H1 (cell line): ENCODE results near the gene LZTFL1. TPM values are rescaled to one million over a fixed set of nuclear protein-coding genes. Genes with fewer than 3 reads are reported as not detected.

Source experiments
- CTCF ChIA-PET: fragments of 300-600 bp; sonication (Branson Sonifier 250); formaldehyde crosslinking; loops from one replicate; lab custom pipeline; 2021; ENCODE audit not compliant: partially characterized antibody; lab: Charles Lee
- POLR2A ChIA-PET: fragments of 300-600 bp; sonication (Branson Sonifier 250); formaldehyde crosslinking; loops from one replicate; lab custom pipeline; 2021; ENCODE audit warnings: inconsistent platforms; ENCODE audit not compliant: partially characterized antibody; lab: Charles Lee
- DNase-seq, 2 experiments: peaks; one replicate each; pipeline versions ENCODE4 v3.0.0 to v3.0.0-alpha.2; 2010 to 2022; ENCODE audit warnings: low spot score in 2 of 2, low read depth in 1 of 2, mixed read lengths in 1 of 2
- FAIRE-seq: peaks from 2 replicates; lab custom pipeline; 2011; peaks lifted over from hg19 to GRCh38; lab: Jason Lieb, UNC
- H2AFZ ChIP-seq: 2 replicates; pipeline ENCODE4 v1.8.1; 2012; ENCODE audit warnings: low read length, inconsistent platforms
- H2AK5ac ChIP-seq: 2 replicates; pipeline ENCODE4 v1.6.1; 2013; ENCODE audit warnings: low read depth, low read length
- H2BK120ac ChIP-seq: replicated peaks from 2 replicates; pipeline ENCODE3; 2013; ENCODE audit warnings: low read depth, low read length, inconsistent platforms
- H2BK12ac ChIP-seq: 2 replicates; pipeline ENCODE4 v1.6.1; 2013; ENCODE audit warnings: low read depth, low read length
- H2BK15ac ChIP-seq: 2 replicates; pipeline ENCODE4 v1.6.1; 2013; ENCODE audit warnings: low read length
- H2BK20ac ChIP-seq: 2 replicates; pipeline ENCODE4 v1.6.1; 2013; ENCODE audit warnings: low read length
- H2BK5ac ChIP-seq: 2 replicates; pipeline ENCODE4 v1.6.1; 2013; ENCODE audit warnings: low read depth, low read length
- H3K14ac ChIP-seq: 2 replicates; pipeline ENCODE4 v1.6.1; 2013; ENCODE audit warnings: inconsistent platforms; ENCODE audit not compliant: insufficient read length
- H3K18ac ChIP-seq: 2 replicates; pipeline ENCODE4 v1.6.1; 2013; ENCODE audit warnings: low read length; ENCODE audit errors: extremely low read depth
- H3K23ac ChIP-seq: 2 replicates; pipeline ENCODE4 v1.6.1; 2013; ENCODE audit warnings: inconsistent platforms; ENCODE audit not compliant: insufficient read length
- H3K23me2 ChIP-seq: 2 replicates; pipeline ENCODE4 v1.6.1; 2013; ENCODE audit warnings: low read depth, low read length
- H3K27ac ChIP-seq: 2 replicates; pipeline ENCODE4 v1.6.1; 2011; ENCODE audit warnings: low read depth, low read length, inconsistent platforms
- H3K27me3 ChIP-seq, 4 experiments: replicated peaks in 1 of 4; 1 replicate in 1 of 4; 2 replicates in 3 of 4; pipeline versions ENCODE4 v1.6.1 to v1.8.1; 2011 to 2013; ENCODE audit warnings: low read length in 3 of 4, mild to moderate bottlenecking in 3 of 4, inconsistent platforms in 2 of 4, mixed read lengths in 2 of 4, moderate library complexity in 1 of 4; ENCODE audit not compliant: control insufficient read depth in 3 of 4, insufficient read depth in 3 of 4; ENCODE audit errors: extremely low read depth in 1 of 4
- H3K36me3 ChIP-seq, 4 experiments: 2 replicates each; pipeline versions ENCODE4 v1.6.1 to v1.8.1; 2011 to 2013; ENCODE audit warnings: mild to moderate bottlenecking in 4 of 4, low read length in 3 of 4, moderate library complexity in 2 of 4, control low read depth in 1 of 4, inconsistent platforms in 1 of 4; ENCODE audit not compliant: insufficient read depth in 4 of 4, control insufficient read depth in 2 of 4
- H3K4ac ChIP-seq: replicated peaks from 2 replicates; pipeline ENCODE3; 2013; ENCODE audit warnings: low read length, low read depth, mixed read lengths, inconsistent platforms; ENCODE audit not compliant: insufficient read length
- H3K4me1 ChIP-seq, 4 experiments: replicated peaks in 1 of 4; 1 replicate in 1 of 4; 2 replicates in 3 of 4; pipeline versions ENCODE4 v1.6.1 to v1.8.1; 2011 to 2013; ENCODE audit warnings: low read length in 3 of 4, inconsistent platforms in 2 of 4, mixed read lengths in 1 of 4; ENCODE audit not compliant: insufficient read depth in 4 of 4, control insufficient read depth in 3 of 4
- H3K4me2 ChIP-seq, 2 experiments: 2 replicates each; pipeline versions ENCODE4 v1.6.1 to v1.8.1; 2011 to 2013; ENCODE audit warnings: low read depth in 2 of 2, low read length in 2 of 2, control low read depth in 1 of 2, inconsistent platforms in 1 of 2, mild to moderate bottlenecking in 1 of 2; ENCODE audit not compliant: insufficient read depth in 1 of 2
- H3K4me3 ChIP-seq, 4 experiments: fragments of 200-600, 300-600 bp in 1 of 4; sonication (generic), shearing (Covaris generic), sonication (Bioruptor Twin) in 1 of 4; 2 replicates each; pipeline versions ENCODE4 v1.5.1 to v1.8.1; 2011 to 2016; ENCODE audit warnings: low read length in 4 of 4, low read depth in 3 of 4, control low read depth in 2 of 4, inconsistent platforms in 2 of 4, mild to moderate bottlenecking in 2 of 4, mixed read lengths in 1 of 4, moderate library complexity in 1 of 4; ENCODE audit not compliant: insufficient read depth in 2 of 4; ENCODE audit errors: extremely low read depth in 1 of 4
- H3K56ac ChIP-seq: replicated peaks from 2 replicates; pipeline ENCODE3; 2013; ENCODE audit warnings: low read depth, mild to moderate bottlenecking, mixed read lengths, low read length, inconsistent platforms; ENCODE audit not compliant: insufficient read length
- H3K79me1 ChIP-seq: 2 replicates; pipeline ENCODE4 v1.6.1; 2013; ENCODE audit warnings: low read depth, low read length, control low read depth
- H3K79me2 ChIP-seq, 2 experiments: 2 replicates each; pipeline versions ENCODE4 v1.6.1 to v1.8.1; 2012 to 2013; ENCODE audit warnings: low read length in 2 of 2, mild to moderate bottlenecking in 2 of 2, inconsistent platforms in 1 of 2; ENCODE audit not compliant: insufficient read depth in 2 of 2, control insufficient read depth in 1 of 2
- H3K9ac ChIP-seq, 4 experiments: replicated peaks in 1 of 4; 1 replicate in 1 of 4; 2 replicates in 3 of 4; pipeline versions ENCODE4 v1.6.1 to v1.8.1; 2011 to 2013; ENCODE audit warnings: low read depth in 3 of 4, low read length in 3 of 4, control low read depth in 2 of 4, mild to moderate bottlenecking in 2 of 4, moderate library complexity in 2 of 4, inconsistent platforms in 1 of 4; ENCODE audit errors: extremely low read depth in 1 of 4
- H3K9me3 ChIP-seq, 2 experiments: 2 replicates each; pipeline versions ENCODE4 v1.6.1 to v1.8.1; 2012 to 2013; ENCODE audit warnings: mild to moderate bottlenecking in 2 of 2, moderate library complexity in 2 of 2, control low read depth in 1 of 2, inconsistent platforms in 1 of 2, low read depth in 1 of 2, low read length in 1 of 2, mixed read lengths in 1 of 2; ENCODE audit not compliant: insufficient read depth in 2 of 2
- H4K20me1 ChIP-seq, 2 experiments: replicated peaks in 1 of 2; 2 replicates each; pipeline versions ENCODE3 to v1.8.1; 2011 to 2013; ENCODE audit warnings: inconsistent platforms in 2 of 2, low read length in 2 of 2, mild to moderate bottlenecking in 1 of 2; ENCODE audit not compliant: insufficient read depth in 2 of 2, control insufficient read depth in 1 of 2
- H4K5ac ChIP-seq: 2 replicates; pipeline ENCODE4 v1.6.1; 2013; ENCODE audit warnings: low read length, low read depth, mixed read lengths, inconsistent platforms; ENCODE audit not compliant: insufficient read length
- H4K8ac ChIP-seq: 2 replicates; pipeline ENCODE4 v1.8.0; 2013; ENCODE audit warnings: mild to moderate bottlenecking, moderate library complexity, low read length, inconsistent platforms; ENCODE audit not compliant: insufficient read depth; ENCODE audit errors: extremely low read depth
- H4K91ac ChIP-seq: replicated peaks from 2 replicates; pipeline ENCODE3; 2013; ENCODE audit warnings: low read length, mixed read lengths, inconsistent platforms; ENCODE audit not compliant: insufficient read length
- WGBS, 2 experiments: shearing (Covaris generic) in 1 of 2; methylation state at CpG; one replicate each; pipeline versions ENCODE4 v1.1.6 to v1.1.7; 2013 to 2015; ENCODE audit warnings: low lambda C conversion rate in 2 of 2, mixed read lengths in 2 of 2, inconsistent platforms in 1 of 2, low coverage in 1 of 2, missing lambda C conversion rate in 1 of 2; ENCODE audit not compliant: insufficient replicate concordance in 2 of 2, insufficient coverage in 1 of 2, insufficient read length in 1 of 2; ENCODE audit errors: extremely low coverage in 1 of 2, missing lambda C conversion rate in 1 of 2; 5-methylcytosine and 5-hydroxymethylcytosine counted together
- polyA plus RNA-seq, 7 experiments: library from polyadenylated mRNA; depleted of rRNA in 3 of 7; stranded (reverse) in 5 of 7; unstranded in 2 of 7; fragments of >200 nt in 5 of 7; fragments of 200-250 nt in 2 of 7; gene quantifications; 1 replicate in 5 of 7; 2 replicates in 1 of 7; 4 replicates in 1 of 7; pipeline versions ENCODE4 v1.2.1 to v1.2.3, GENCODE V29; 2011 to 2013; ENCODE audit warnings: missing spikeins in 2 of 7, mixed read lengths in 2 of 7
- total RNA-seq: library from RNA; stranded (reverse); fragmentation: NEBNext Ultra II Directional; extraction: Animal tissue kit (Norgen Biotek cat#: 25700); gene quantifications from 2 replicates; pipeline ENCODE4 v1.2.1, GENCODE V29; 2021

Gene LZTFL1
- total and polyA plus RNA-seq, 2 of the 8 experiments (the other 6 are each of a cell fraction or from before 2014, with no cell fraction given) = 8.7 to 11.5 TPM

GRCh38 chr3:45816544-45816943 is 25.4 kb downstream of the LZTFL1 start:
- WGBS, 2 experiments = 92% methylated on average over 3 of the region's 3 CpGs; no CpG with 5 or more reads in 1 of the 2 experiments
- Histone ChIP-seq H3K79me1 (no peaks in the 10 kb centered on the region), H2AFZ (no peak overlapping the region), H2BK12ac (no peak overlapping the region), H3K23ac (no peak overlapping the region), H3K4me1 (no peaks in the 10 kb centered on the region), H4K5ac (no peak overlapping the region), H4K91ac (no peak overlapping the region), H3K4me2 (no peak overlapping the region), H2BK5ac (no peak overlapping the region), H3K23me2 (no peaks in the 10 kb centered on the region), H3K4ac (no peak overlapping the region), H3K27ac (no peak overlapping the region), H3K9ac (no peak overlapping the region), H3K36me3 (no peaks in the 10 kb centered on the region; a peak in 1 of 8 replicates), H3K9me3 (peaks cover 0 to 2% of the 10 kb centered on the region in 2 experiments; a peak in 1 of 4 replicates), H3K56ac (no peak overlapping the region), H3K18ac (no peak overlapping the region), H3K4me3 (no peak overlapping the region), H2BK120ac (no peak overlapping the region), H3K14ac (no peak overlapping the region), H3K79me2 (no peaks in the 10 kb centered on the region), H2AK5ac (no peak overlapping the region), H2BK15ac (no peak overlapping the region), H4K20me1 (no peaks in the 10 kb centered on the region), H3K27me3 (no peaks in the 10 kb centered on the region), H4K8ac (no peak overlapping the region), H2BK20ac (no peak overlapping the region)
- ChIA-PET POLR2A (interaction anchor here (1.2 kb wide), 1 partner anchor 9 kb away, joined by 3 read pairs; no protein-coding TSS in a partner anchor), CTCF (interaction anchor here (0.9 to 1.4 kb wide), 2 partner anchors 16 to 55 kb away, joined by 3 read pairs; no protein-coding TSS in a partner anchor)
- no peak for DNase-seq
- no peak for FAIRE-seq
